22Rv1 (cell line): ENCODE results near the gene CENPO.

Experiments used
- H3K27ac ChIP-seq: fragments of 450-650 bp; 2 replicates; pipeline ENCODE4 v1.5.1; 2017
- ZFX ChIP-seq: fragments of 450-650 bp; IDR thresholded peaks from 2 replicates; pipeline ENCODE4 v1.6.1; 2017; ENCODE audit warnings: antibody characterized with exemption, borderline replicate concordance
- TF ChIP-seq, protein P1 (sequence below): fragments of 450-650 bp; IDR thresholded peaks from 2 replicates; pipeline ENCODE4 v1.5.1; 2017; ENCODE audit warnings: mild to moderate bottlenecking

The CENPO gene

DNA sequence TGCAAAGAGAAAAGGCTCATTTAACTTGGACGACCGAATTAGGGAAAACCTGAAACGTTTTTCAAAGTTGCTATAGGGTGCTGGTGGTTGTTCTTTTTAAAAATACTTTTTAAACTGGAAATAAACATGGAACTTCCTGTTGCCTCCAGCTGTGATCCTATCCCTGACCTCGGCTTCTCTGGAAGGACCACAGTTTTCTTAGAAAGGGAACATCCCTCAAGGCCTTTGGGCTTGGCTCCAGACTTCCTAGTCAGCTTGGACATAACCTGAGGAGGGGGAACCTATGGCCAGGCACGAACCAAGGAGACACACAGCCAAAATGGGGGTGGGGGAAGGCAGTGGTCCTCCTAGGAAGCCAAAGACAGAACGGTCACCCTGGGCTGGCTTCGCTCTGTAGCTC lies 57.7 kb downstream of the CENPO start:
- H3K27ac ChIP-seq: no peak overlapping the region
- TF ChIP-seq, protein P1, sequence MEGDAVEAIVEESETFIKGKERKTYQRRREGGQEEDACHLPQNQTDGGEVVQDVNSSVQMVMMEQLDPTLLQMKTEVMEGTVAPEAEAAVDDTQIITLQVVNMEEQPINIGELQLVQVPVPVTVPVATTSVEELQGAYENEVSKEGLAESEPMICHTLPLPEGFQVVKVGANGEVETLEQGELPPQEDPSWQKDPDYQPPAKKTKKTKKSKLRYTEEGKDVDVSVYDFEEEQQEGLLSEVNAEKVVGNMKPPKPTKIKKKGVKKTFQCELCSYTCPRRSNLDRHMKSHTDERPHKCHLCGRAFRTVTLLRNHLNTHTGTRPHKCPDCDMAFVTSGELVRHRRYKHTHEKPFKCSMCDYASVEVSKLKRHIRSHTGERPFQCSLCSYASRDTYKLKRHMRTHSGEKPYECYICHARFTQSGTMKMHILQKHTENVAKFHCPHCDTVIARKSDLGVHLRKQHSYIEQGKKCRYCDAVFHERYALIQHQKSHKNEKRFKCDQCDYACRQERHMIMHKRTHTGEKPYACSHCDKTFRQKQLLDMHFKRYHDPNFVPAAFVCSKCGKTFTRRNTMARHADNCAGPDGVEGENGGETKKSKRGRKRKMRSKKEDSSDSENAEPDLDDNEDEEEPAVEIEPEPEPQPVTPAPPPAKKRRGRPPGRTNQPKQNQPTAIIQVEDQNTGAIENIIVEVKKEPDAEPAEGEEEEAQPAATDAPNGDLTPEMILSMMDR: no peak
- TF ChIP-seq ZFX: no peak

GRCh38 chr2:24852026-24852425 lies 58.8 kb downstream of the CENPO start:
- TF ChIP-seq, protein P1: no peak
- TF ChIP-seq ZFX: no peak
- no peak overlapping the region for H3K27ac ChIP-seq

GRCh38 chr2:24852431-24853020 lies 59.3 kb downstream of the CENPO start:
- H3K27ac ChIP-seq: no peak overlapping the region
- no peak for TF ChIP-seq ZFX
- TF ChIP-seq, protein P1: no peak

GRCh38 chr2:24853046-24853445 lies 59.8 kb downstream of the CENPO start:
- TF ChIP-seq ZFX: no peak
- TF ChIP-seq, protein P1: no peak
- no peak overlapping the region for H3K27ac ChIP-seq

- no peak for TF ChIP-seq ZFX
- TF ChIP-seq, protein P1: no peak
- no peak overlapping the region for H3K27ac ChIP-seq
Measured at GRCh38 chr2:24853996-24854395, 60.8 kb downstream of the CENPO start.

DNA sequence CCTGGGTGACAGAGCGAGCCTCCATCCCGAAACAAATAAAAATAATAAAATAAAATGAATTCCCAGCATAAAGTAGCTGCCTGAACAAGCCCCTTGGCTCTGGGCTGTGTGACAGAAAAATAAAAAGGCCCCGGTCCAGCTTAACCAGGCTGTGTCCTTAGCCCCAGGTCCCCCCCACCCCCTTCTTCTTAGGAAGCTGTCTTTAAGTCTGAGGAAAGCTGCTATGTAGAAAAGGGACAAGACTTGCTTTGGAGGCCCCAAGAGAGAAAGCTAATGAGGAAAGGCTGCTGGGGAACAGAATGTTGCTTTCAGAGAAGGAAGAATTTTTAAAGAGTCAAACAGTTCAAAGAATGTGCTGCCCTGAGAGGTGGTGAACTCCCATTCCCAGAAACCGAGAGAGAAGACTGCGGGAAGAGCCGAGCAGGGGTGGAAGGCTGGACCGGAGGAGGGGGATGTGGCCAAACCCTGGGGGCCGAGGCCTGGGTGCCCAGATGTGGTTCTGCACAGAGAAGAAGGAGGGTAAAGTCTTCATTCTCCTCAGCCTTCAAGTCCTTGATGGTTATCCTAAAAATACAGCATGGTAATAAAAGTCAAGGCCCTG lies 61.9 kb downstream of the CENPO start:
- H3K27ac ChIP-seq: no peak overlapping the region
- TF ChIP-seq, protein P1: no peak
- no peak for TF ChIP-seq ZFX

- TF ChIP-seq, protein P1: no peak
- no peak for TF ChIP-seq ZFX
- H3K27ac ChIP-seq: no peak overlapping the region
Measured at GRCh38 chr2:24855726-24856125, 62.5 kb downstream of the CENPO start.
